HEK293T (cell line): ENCODE results near the gene OR2T10.
"Not testable (repeated sequence)": the region's sequence is repeated elsewhere in the genome, so short reads cannot be mapped to it uniquely, and the experiment has no call there.

ENCODE experiments used
- CTCF ChIA-PET: fragments of 350-600 bp; formaldehyde crosslinking; extraction: SDS; loops from one replicate; lab custom pipeline; 2021; ENCODE audit warnings: antibody characterized with exemption, inconsistent platforms; lab: Yijun Ruan, JAX
- POLR2A ChIA-PET: fragments of 350-600 bp; formaldehyde crosslinking; extraction: SDS; loops from one replicate; lab custom pipeline; 2020; ENCODE audit warnings: antibody characterized with exemption, inconsistent platforms; lab: Yijun Ruan, JAX
- DNase-seq: peaks from one replicate; pipeline ENCODE4 v3.0.0; 2012; ENCODE audit warnings: mixed read lengths; ENCODE audit errors: extremely low spot score
- ARNT ChIP-seq: fragments of 450-650 bp; IDR thresholded peaks from 2 replicates; pipeline ENCODE4 v1.6.1; 2017; ENCODE audit warnings: mild to moderate bottlenecking
- BHLHE40 ChIP-seq: fragments of 450-650 bp; IDR thresholded peaks from 2 replicates; pipeline ENCODE4 v1.6.1; 2016; ENCODE audit warnings: mild to moderate bottlenecking, moderate library complexity, borderline replicate concordance
- CTBP1 ChIP-seq: fragments of 450-650 bp; IDR thresholded peaks from 2 replicates; pipeline ENCODE4 v1.6.1; 2016; ENCODE audit warnings: borderline replicate concordance
- ELF4 ChIP-seq: fragments of 450-650 bp; IDR thresholded peaks from 2 replicates; pipeline ENCODE4 v1.6.1; 2017; ENCODE audit warnings: antibody characterized with exemption
- FOXA1 ChIP-seq: fragments of 450-650 bp; IDR thresholded peaks from 2 replicates; pipeline ENCODE4 v1.6.1; 2016; ENCODE audit warnings: mild to moderate bottlenecking
- FOXK2 ChIP-seq: fragments of 450-650 bp; IDR thresholded peaks from 2 replicates; pipeline ENCODE4 v1.6.1; 2016; ENCODE audit warnings: mild to moderate bottlenecking
- FOXM1 ChIP-seq: fragments of 450-650 bp; IDR thresholded peaks from 2 replicates; pipeline ENCODE4 v1.6.1; 2017; ENCODE audit warnings: mild to moderate bottlenecking, borderline replicate concordance
- HDGF ChIP-seq: fragments of 450-650 bp; IDR thresholded peaks from 2 replicates; pipeline ENCODE4 v1.6.1; 2017; ENCODE audit warnings: antibody characterized with exemption, borderline replicate concordance
- L3MBTL2 ChIP-seq: fragments of 450-650 bp; conservative IDR thresholded peaks from 2 replicates; pipeline ENCODE4 v1.6.1; 2016; ENCODE audit warnings: mild to moderate bottlenecking
- LEF1 ChIP-seq: fragments of 450-650 bp; IDR thresholded peaks from 2 replicates; pipeline ENCODE4 v1.6.1; 2017; ENCODE audit warnings: mild to moderate bottlenecking, borderline replicate concordance
- NFRKB ChIP-seq: fragments of 450-650 bp; IDR thresholded peaks from 2 replicates; pipeline ENCODE4 v1.6.1; 2016; ENCODE audit warnings: mild to moderate bottlenecking, moderate library complexity
- PKNOX1 ChIP-seq: fragments of 450-650 bp; IDR thresholded peaks from 2 replicates; pipeline ENCODE4 v1.6.1; 2016
- SP1 ChIP-seq: fragments of 450-650 bp; IDR thresholded peaks from 2 replicates; pipeline ENCODE4 v1.6.1; 2017
- SUZ12 ChIP-seq: fragments of 450-650 bp; IDR thresholded peaks from 2 replicates; pipeline ENCODE4 v1.6.1; 2016; ENCODE audit warnings: mild to moderate bottlenecking
- TARDBP ChIP-seq: fragments of 450-650 bp; IDR thresholded peaks from 2 replicates; pipeline ENCODE4 v1.6.1; 2016
- ZNF384 ChIP-seq: fragments of 450-650 bp; IDR thresholded peaks from 2 replicates; pipeline ENCODE4 v1.6.1; 2016

Gene OR2T10

GRCh38 chr1:248593226-248593625 is 4.3 kb downstream of the OR2T10 start:
- ChIA-PET CTCF (no interaction called here), POLR2A (no interaction called here)
- DNase-seq = no peak
- TF ChIP-seq BHLHE40 (no peak), FOXM1 (no peak), FOXK2 (no peak), SP1 (no peak), PKNOX1 (no peak), NFRKB (no peak), ARNT (no peak), ELF4 (no peak)

- no peak for DNase-seq
- ChIA-PET CTCF (no interaction called here), POLR2A (no interaction called here)
- TF ChIP-seq ARNT (no peak), SP1 (no peak), LEF1 (no peak), BHLHE40 (no peak), FOXA1 (no peak), NFRKB (no peak), FOXM1 (no peak), HDGF (no peak), ZNF384 (no peak), TARDBP (no peak), CTBP1 (no peak)
These were observed 4.8 kb downstream of the OR2T10 start for GRCh38 chr1:248592655-248593054.

GRCh38 chr1:248590055-248590454 is 7.4 kb downstream of the OR2T10 start:
- ChIA-PET POLR2A (no interaction called here), CTCF (no interaction called here)
- TF ChIP-seq FOXM1 = no peak
- no peak for TF ChIP-seq PKNOX1
- TF ChIP-seq L3MBTL2 = no peak
- no peak for TF ChIP-seq BHLHE40
- no peak for TF ChIP-seq SP1
- no peak for TF ChIP-seq ARNT
- no peak for TF ChIP-seq TARDBP
- TF ChIP-seq LEF1 = no peak
- DNase-seq = no peak

- CTCF ChIA-PET = no interaction called here
These were observed 8.2 kb downstream of the OR2T10 start for GRCh38 chr1:248589334-248589733.

GRCh38 chr1:248585266-248585665 is 12.2 kb downstream of the OR2T10 start:
- DNase-seq = no peak
- TF ChIP-seq FOXK2 (no peak), LEF1 (no peak), L3MBTL2 (no peak), ELF4 (no peak), ARNT (no peak), PKNOX1 (no peak), ZNF384 (no peak), FOXM1 (no peak), CTBP1 (no peak), TARDBP (no peak), HDGF (no peak), FOXA1 (no peak), SP1 (no peak), NFRKB (no peak), BHLHE40 (no peak), SUZ12 (no peak)
- CTCF ChIA-PET = no interaction called here
- POLR2A ChIA-PET = no interaction called here

More at GRCh38 chr1:248589334-248589733, 8.2 kb downstream of the OR2T10 start:
- TF ChIP-seq LEF1 (no peak), BHLHE40 (no peak), FOXK2 (no peak), PKNOX1 (no peak), SUZ12 (no peak), FOXA1 (no peak), L3MBTL2 (no peak), ARNT (no peak), CTBP1 (no peak), ZNF384 (no peak), HDGF (no peak), NFRKB (no peak)
- no peak for DNase-seq
- POLR2A ChIA-PET = no interaction called here

- ChIA-PET POLR2A (no interaction called here), CTCF (no interaction called here)
- no peak for DNase-seq
- TF ChIP-seq ELF4 = no peak
- no peak for TF ChIP-seq CTBP1
- TF ChIP-seq ZNF384 = no peak
- no peak for TF ChIP-seq L3MBTL2
- TF ChIP-seq ARNT = no peak
- no peak for TF ChIP-seq NFRKB
- TF ChIP-seq FOXA1 = no peak
- TF ChIP-seq TARDBP = no peak
- TF ChIP-seq SUZ12 = no peak
- TF ChIP-seq FOXM1 = no peak
- no peak for TF ChIP-seq SP1
- TF ChIP-seq LEF1 = no peak
- no peak for TF ChIP-seq HDGF
- TF ChIP-seq BHLHE40 = no peak
- no peak for TF ChIP-seq FOXK2
- TF ChIP-seq PKNOX1 = no peak
These were observed 21.1 kb downstream of the OR2T10 start for GRCh38 chr1:248576260-248576980.

- CTCF ChIA-PET, DNase-seq, POLR2A ChIA-PET: not testable (repeated sequence)
These were observed 22.8 kb downstream of the OR2T10 start, which contains the start of gene OR2T34 for GRCh38 chr1:248574657-248575056. Gene OR2T34 (minus strand): TSS chr1:248574757. CDS start chr1:248574757, 0 bp downstream.

GRCh38 chr1:248573856-248574255 is 23.6 kb downstream of the OR2T10 start:
- CTCF ChIA-PET, DNase-seq, POLR2A ChIA-PET: not testable (repeated sequence)

- CTCF ChIA-PET, POLR2A ChIA-PET, DNase-seq: not testable (repeated sequence)
These were observed 25.5 kb downstream of the OR2T10 start for GRCh38 chr1:248572049-248572448.
